ENCODE measurements around the gene GIMAP8.
"Not testable (repeated sequence)": the region's sequence is repeated elsewhere in the genome, so short reads cannot be mapped to it uniquely, and the experiment has no call there.

Gene GIMAP8

DNA sequence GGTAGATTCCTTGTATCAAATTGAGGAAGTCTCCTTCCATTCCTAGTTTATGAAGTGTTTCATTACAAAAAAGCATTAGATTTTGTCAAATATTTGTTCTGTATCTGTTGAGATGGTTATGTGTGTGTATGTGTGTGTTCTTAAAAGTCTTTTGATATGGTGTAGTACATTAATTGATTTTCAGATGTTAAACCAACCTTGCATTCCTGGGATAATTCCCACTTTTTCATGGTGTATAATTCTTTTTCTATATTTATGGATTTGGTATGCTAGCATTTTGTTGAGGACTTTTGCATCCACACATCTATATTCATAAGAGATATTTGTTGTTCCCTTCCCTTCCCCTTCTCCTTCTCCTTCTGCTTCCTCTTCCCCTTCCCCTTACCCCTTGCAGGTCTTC, 8.9 kb upstream of the GIMAP8 start:
- DNase-seq: no peak

- no peak for DNase-seq
These were observed 7.6 kb upstream of the GIMAP8 start for GRCh38 chr7:150442811-150443210.

- DNase-seq: no peak
These were observed 6.5 kb upstream of the GIMAP8 start for GRCh38 chr7:150443793-150444540.

GRCh38 chr7:150444674-150445365, 5.6 kb upstream of the GIMAP8 start:
- peak; percentile 54 for DNase-seq

GRCh38 chr7:150446288-150446938, 4.0 kb upstream of the GIMAP8 start:
- no peak for DNase-seq

DNA sequence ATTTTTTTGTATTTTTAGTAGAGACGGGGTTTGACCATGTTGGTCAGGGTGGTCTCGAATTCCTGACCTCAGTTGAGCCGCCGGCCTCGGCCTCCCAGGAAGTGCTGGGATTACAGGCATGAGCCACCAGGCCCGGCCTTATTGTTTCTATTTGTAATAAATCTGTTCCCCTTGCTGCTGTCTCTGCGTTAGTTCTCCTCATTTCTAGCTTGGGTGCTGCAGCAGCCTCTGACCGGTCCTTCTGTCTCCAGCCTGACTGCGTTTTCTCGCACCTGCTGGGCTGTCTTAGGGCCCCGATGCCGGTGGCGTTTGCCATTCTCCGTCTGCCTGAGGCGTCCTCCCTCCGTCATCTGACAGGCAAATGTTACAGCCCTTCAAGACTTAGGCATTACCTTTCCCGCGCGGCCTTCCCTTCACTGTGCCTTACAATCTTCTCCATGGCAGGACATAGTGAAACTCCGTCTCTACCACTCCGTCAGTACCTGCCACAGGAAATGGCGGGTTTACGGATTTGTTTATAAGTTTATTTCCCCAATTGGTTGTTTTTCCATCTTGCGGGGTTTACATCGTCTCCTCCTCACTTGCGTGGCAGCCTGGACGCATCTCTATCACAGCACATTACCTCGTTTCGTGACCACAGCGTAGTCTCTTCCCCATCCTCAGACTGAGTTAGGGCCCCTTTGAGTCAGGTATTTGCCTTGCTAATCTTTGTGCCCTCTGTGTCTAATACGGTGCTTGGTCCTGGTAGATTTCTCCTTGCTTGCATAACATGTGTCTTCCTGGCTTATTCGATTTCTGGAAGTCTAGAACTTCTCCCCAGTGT, 2.3 kb upstream of the GIMAP8 start:
- DNase-seq: no peak

- DNase-seq: peak; percentile 68
These were observed 1.7 kb upstream of the GIMAP8 start for GRCh38 chr7:150448789-150449147.

GRCh38 chr7:150449206-150449952, 1.1 kb upstream of the GIMAP8 start:
- DNase-seq: no peak

GRCh38 chr7:150451097-150451793, 815 bp downstream of the GIMAP8 start:
- DNase-seq: no peak

DNA sequence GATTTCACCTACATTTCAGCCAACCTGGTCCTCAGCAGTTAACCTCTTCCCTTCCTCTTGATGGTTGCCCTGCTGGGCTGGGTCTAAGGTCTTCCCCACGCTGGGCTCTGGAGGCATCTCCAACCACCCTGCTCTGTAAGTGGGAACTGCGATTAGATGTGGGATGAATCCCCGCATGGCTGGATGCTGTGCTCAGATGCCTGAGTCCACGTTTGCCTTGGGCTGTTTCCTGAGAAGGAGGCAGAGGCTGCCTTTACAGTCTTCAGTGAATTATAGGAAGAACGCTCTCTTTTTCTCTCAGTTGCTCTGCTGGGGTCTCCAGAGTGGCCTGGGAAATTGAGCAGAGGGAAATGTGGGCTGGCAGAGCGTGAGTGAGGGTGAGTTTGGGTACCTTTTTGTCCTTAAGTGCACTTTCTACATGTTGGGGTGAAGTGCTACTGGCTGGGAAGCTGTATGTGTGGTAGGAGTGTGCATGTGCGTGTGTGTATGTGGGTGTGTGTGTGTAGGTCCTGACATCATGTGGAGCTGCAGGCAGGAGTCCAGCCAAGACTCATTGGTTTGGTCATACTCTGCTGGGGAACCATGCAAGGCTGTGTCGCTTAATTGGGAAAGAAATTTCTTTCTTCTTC, 1.5 kb downstream of the GIMAP8 start:
- DNase-seq: no peak

DNA sequence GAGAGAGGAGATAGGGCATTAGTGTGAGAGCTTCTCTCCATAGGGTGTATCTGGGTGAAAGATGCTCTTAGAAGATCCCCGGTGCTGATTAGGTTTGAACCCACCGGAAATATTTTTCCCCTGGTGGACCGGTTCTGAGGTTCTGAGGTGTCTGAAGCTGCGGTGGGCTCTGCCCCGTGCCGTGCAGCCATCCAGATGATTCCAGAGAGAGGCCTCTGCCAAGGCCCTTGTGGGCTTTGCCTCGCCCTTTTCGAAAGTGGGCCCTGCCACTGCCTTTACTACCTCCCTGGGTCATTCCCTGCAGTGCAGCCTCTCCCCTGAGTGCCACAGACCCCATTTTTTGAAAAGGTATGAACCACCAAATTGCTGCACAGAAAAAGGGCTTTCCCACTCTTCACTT, 2.8 kb downstream of the GIMAP8 start:
- no peak for DNase-seq

DNA sequence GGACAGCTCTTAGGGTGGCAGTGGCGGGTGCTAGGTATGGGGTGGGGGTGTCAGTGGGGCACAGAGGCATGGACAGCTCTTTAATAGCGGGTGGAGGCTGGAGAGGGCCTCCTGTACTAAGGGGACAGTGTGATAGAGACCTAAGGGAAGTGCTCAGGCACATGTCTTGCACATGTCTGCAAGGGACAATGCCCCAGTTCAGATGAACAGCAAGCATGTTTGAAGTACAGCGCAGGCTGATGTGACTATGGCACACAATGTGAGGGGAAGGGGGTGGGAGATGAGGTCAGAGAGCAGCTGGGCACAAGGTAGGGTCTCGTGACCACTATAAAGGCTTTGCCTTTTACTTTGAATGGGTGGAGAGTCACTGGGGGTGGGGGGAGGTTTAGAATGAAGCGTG, 3.5 kb downstream of the GIMAP8 start:
- DNase-seq: no peak

DNA sequence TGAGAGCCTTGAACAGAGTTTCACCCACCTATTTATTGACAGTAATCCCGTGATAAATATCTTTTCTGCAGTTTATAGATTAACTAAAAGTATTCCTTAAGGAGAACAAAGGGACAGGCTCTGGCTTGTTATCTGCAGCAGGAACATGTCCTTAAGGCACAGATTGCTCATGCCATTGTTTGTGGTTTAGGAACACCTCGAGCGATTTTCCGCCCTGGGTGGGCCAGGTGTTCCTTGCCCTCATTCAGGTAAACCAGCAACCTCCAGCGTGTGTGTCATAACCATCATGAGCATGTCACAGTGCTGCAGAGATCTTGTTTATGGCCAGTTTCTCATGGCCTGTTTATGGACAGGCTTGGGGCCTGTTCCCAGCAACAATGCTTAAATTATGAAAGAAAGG, 6.6 kb downstream of the GIMAP8 start:
- DNase-seq: not testable (repeated sequence)

- no peak for DNase-seq
These were observed 7.8 kb downstream of the GIMAP8 start for GRCh38 chr7:150458235-150458634.

DNA sequence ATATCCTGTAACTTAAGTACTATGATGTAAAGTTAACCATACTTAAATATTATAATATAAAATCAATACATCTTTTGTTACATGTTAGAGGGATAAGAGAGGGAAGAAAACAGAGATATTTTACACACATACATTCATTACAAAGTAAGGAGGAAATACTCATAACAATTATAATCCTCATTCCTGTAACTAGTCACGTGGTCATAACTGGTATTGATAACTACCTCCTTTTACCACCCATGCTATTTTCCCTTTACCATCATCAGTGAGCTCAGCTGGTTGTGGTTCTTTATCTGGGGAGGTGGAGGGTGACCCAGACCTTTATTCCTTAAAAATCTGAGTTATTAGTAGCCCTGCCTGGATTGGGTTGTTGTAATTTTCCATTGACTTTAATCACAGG, 8.3 kb downstream of the GIMAP8 start:
- no peak for DNase-seq

GRCh38 chr7:150461520-150461919, 11.1 kb downstream of the GIMAP8 start:
- no peak for DNase-seq

GRCh38 chr7:150462413-150462812, 12.0 kb downstream of the GIMAP8 start:
- DNase-seq: no peak

- DNase-seq: no peak
These were observed 13.0 kb downstream of the GIMAP8 start for GRCh38 chr7:150463461-150463860.

DNA sequence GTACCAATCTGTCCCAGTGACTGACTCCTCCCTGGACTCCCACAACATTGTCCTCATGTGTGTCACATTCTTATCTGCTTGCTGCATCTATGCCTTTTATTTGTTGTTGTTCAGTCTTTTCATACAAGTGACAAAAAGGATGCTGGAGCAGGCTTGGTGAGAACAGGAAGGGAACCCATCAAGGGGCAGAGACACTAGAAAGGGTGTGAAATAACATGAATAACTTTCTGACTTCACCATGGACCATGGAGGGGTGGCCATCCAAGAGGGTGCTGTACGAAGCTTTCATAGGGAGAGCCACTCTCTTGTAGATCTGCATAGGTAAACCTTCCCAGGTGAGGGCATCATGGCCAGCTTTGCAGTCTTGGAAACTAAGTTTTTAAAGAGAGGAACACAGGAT, 14.5 kb downstream of the GIMAP8 start:
- DNase-seq: no peak

DNA sequence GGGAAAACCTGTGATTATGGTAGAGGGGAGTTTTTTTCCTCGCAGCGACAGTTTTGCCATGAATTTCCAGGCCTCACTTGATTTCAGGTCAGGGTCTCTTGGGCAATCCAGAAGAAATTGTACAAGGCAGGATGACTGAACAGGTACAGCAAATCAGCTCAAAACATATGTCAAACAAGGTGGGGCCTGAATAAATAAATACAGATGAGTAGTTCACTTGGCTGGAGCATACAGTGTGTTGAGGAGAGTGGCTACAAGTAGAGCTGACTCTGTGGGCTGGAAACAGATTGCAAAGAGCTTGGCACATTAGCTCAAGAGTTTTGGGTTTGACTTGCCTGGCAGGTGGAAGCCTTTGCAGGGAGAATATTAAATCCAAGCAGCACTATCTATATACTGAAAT, 15.0 kb downstream of the GIMAP8 start:
- no peak for DNase-seq

DNA sequence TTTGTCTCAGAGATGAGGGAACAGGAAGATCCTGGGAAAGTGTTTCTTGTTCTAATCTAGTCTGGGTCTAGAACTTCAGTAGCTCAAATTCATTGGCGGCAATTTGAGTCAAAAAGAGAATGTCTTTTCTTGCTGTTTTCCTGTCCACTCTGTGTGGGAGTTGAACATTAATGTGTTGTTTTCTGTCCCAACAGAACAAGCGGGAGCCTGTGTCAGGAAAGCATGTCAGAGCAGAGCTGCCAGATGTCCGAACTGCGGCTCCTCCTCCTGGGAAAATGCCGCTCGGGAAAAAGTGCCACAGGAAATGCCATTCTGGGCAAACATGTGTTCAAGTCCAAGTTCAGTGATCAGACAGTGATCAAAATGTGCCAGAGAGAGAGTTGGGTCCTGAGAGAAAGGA, 16.0 kb downstream of the GIMAP8 start:
- no peak for DNase-seq

Measured in NCI-H146 (cell line).